HEK293 (cell line): Measurements from ENCODE around the gene ARID1A.

Experiments
- CTCF ChIA-PET: fragments of 350-600 bp; formaldehyde crosslinking; extraction: SDS; loops from one replicate; lab custom pipeline; 2021; ENCODE audit warnings: antibody characterized with exemption; lab: Yijun Ruan, JAX
- POLR2A ChIA-PET: fragments of 300-600 bp; formaldehyde crosslinking; extraction: SDS; loops from one replicate; lab custom pipeline; 2020; ENCODE audit warnings: antibody characterized with exemption, inconsistent platforms; lab: Yijun Ruan, JAX
- H3K27ac ChIP-seq: fragments of 200-500 bp; sonication (Bioruptor generic); 2 replicates; pipeline ENCODE4 v1.5.1; 2014; ENCODE audit warnings: low read depth, low read length, control low read depth, inconsistent platforms; ENCODE audit errors: extremely low read depth
- H3K36me3 ChIP-seq, 2 experiments: fragments of 200-500 bp in 1 of 2; sonication (Bioruptor generic) in 1 of 2; 1 replicate in 1 of 2; 2 replicates in 1 of 2; pipeline ENCODE4 v1.5.1; 2014 to 2017; ENCODE audit warnings: inconsistent platforms in 2 of 2, low read length in 2 of 2; ENCODE audit not compliant: control insufficient read depth in 2 of 2, insufficient read depth in 1 of 2
- H3K4me1 ChIP-seq: fragments of 200-500 bp; sonication (Bioruptor generic); 2 replicates; pipeline ENCODE4 v1.5.1; 2014; ENCODE audit warnings: mild to moderate bottlenecking, low read length, inconsistent platforms; ENCODE audit not compliant: control insufficient read depth, insufficient read depth
- H3K4me3 ChIP-seq: 2 replicates; pipeline ENCODE4 v1.5.1; 2011; ENCODE audit warnings: low read depth, mild to moderate bottlenecking, control low read depth, low read length, moderate library complexity
- H3K9me3 ChIP-seq: fragments of 200-500 bp; sonication (Bioruptor generic); 2 replicates; pipeline ENCODE4 v1.5.1; 2014; ENCODE audit warnings: low read depth, low read length, inconsistent platforms; ENCODE audit not compliant: control insufficient read depth, insufficient read depth
- BCL11A ChIP-seq: fragments of 450-650 bp; formaldehyde crosslinking; IDR thresholded peaks from 2 replicates; pipeline ENCODE4 v1.5.1; 2016; ENCODE audit warnings: low read depth, missing biosample characterization, missing genetic modification characterization
- EGR2 ChIP-seq: fragments of 450-650 bp; formaldehyde crosslinking; IDR thresholded peaks from 2 replicates; pipeline ENCODE4 v1.5.1; 2016; ENCODE audit warnings: low read depth, missing biosample characterization, missing genetic modification characterization
- GLI4 ChIP-seq: fragments of 450-650 bp; formaldehyde crosslinking; IDR thresholded peaks from 2 replicates; pipeline ENCODE4 v1.5.1; 2016; ENCODE audit warnings: missing biosample characterization, missing genetic modification characterization
- GLIS1 ChIP-seq: fragments of 450-650 bp; formaldehyde crosslinking; IDR thresholded peaks from 2 replicates; pipeline ENCODE4 v1.5.1; 2016; ENCODE audit warnings: missing biosample characterization, missing genetic modification characterization
- HOXC10 ChIP-seq: sonication (generic); formaldehyde crosslinking; IDR thresholded peaks from 2 replicates; pipeline ENCODE4 v1.8.1; 2023; ENCODE audit warnings: mild to moderate bottlenecking, missing genetic modification reagents
- IKZF3 ChIP-seq: fragments of 450-650 bp; IDR thresholded peaks from 2 replicates; pipeline ENCODE4 v1.5.0; 2018; ENCODE audit warnings: missing biosample characterization, mild to moderate bottlenecking, missing genetic modification characterization, moderate library complexity
- INSM2 ChIP-seq: fragments of 450-650 bp; formaldehyde crosslinking; IDR thresholded peaks from 2 replicates; pipeline ENCODE4 v1.5.1; 2016; ENCODE audit warnings: missing biosample characterization, missing genetic modification characterization
- KLF10 ChIP-seq: fragments of 450-650 bp; IDR thresholded peaks from 2 replicates; pipeline ENCODE4 v1.5.1; 2018; ENCODE audit warnings: missing biosample characterization, mild to moderate bottlenecking, missing genetic modification characterization
- KLF16 ChIP-seq: fragments of 450-650 bp; formaldehyde crosslinking; IDR thresholded peaks from 2 replicates; pipeline ENCODE4 v1.5.1; 2017; ENCODE audit warnings: missing biosample characterization, missing genetic modification characterization
- KLF9 ChIP-seq: fragments of 450-650 bp; formaldehyde crosslinking; IDR thresholded peaks from 2 replicates; pipeline ENCODE4 v1.5.1; 2016; ENCODE audit warnings: missing biosample characterization, missing genetic modification characterization, low read depth
- MYNN ChIP-seq: fragments of 450-650 bp; formaldehyde crosslinking; IDR thresholded peaks from 2 replicates; pipeline ENCODE4 v1.5.1; 2016; ENCODE audit warnings: missing biosample characterization, missing genetic modification characterization, borderline replicate concordance
- SP2 ChIP-seq: fragments of 450-650 bp; formaldehyde crosslinking; IDR thresholded peaks from 2 replicates; pipeline ENCODE4 v1.5.1; 2016; ENCODE audit warnings: missing biosample characterization, missing genetic modification characterization
- ZBTB1 ChIP-seq: fragments of 450-650 bp; formaldehyde crosslinking; IDR thresholded peaks from 2 replicates; pipeline ENCODE4 v1.5.1; 2016; ENCODE audit warnings: missing biosample characterization, missing genetic modification characterization
- ZBTB17 ChIP-seq: fragments of 450-650 bp; formaldehyde crosslinking; IDR thresholded peaks from 2 replicates; pipeline ENCODE4 v1.5.1; 2016; ENCODE audit warnings: missing biosample characterization, missing genetic modification characterization
- ZNF132 ChIP-seq: fragments of 450-650 bp; formaldehyde crosslinking; IDR thresholded peaks from 2 replicates; pipeline ENCODE4 v1.5.1; 2017; ENCODE audit warnings: missing biosample characterization, missing genetic modification characterization, borderline replicate concordance
- ZNF19 ChIP-seq: fragments of 450-650 bp; formaldehyde crosslinking; IDR thresholded peaks from 2 replicates; pipeline ENCODE4; 2016; ENCODE audit warnings: missing biosample characterization, missing genetic modification characterization, low read depth
- ZNF202 ChIP-seq: fragments of 450-650 bp; formaldehyde crosslinking; IDR thresholded peaks from 2 replicates; pipeline ENCODE4 v1.5.1; 2016; ENCODE audit warnings: missing biosample characterization, missing genetic modification characterization, borderline replicate concordance
- ZNF311 ChIP-seq: fragments of 450-650 bp; formaldehyde crosslinking; IDR thresholded peaks from 2 replicates; pipeline ENCODE4 v1.5.1; 2017; ENCODE audit warnings: missing biosample characterization, missing genetic modification characterization, borderline replicate concordance
- ZNF416 ChIP-seq: fragments of 450-650 bp; formaldehyde crosslinking; IDR thresholded peaks from 2 replicates; pipeline ENCODE4 v1.5.1; 2016; ENCODE audit warnings: missing biosample characterization, missing genetic modification characterization
- ZNF555 ChIP-seq: fragments of 450-650 bp; formaldehyde crosslinking; conservative IDR thresholded peaks from 2 replicates; pipeline ENCODE4 v1.5.1; 2017; ENCODE audit warnings: missing biosample characterization, mild to moderate bottlenecking, missing genetic modification characterization, inconsistent platforms
- ZNF560 ChIP-seq: fragments of 450-650 bp; formaldehyde crosslinking; IDR thresholded peaks from 2 replicates; pipeline ENCODE4 v1.5.1; 2017; ENCODE audit warnings: missing biosample characterization, missing genetic modification characterization, borderline replicate concordance
- ZNF585B ChIP-seq: fragments of 450-650 bp; formaldehyde crosslinking; IDR thresholded peaks from 2 replicates; pipeline ENCODE4 v1.5.1; 2016; ENCODE audit warnings: missing biosample characterization, missing genetic modification characterization
- ZNF623 ChIP-seq: fragments of 450-650 bp; formaldehyde crosslinking; IDR thresholded peaks from 2 replicates; pipeline ENCODE4 v1.5.1; 2016; ENCODE audit warnings: missing biosample characterization, missing genetic modification characterization
- ZNF624 ChIP-seq: fragments of 450-650 bp; formaldehyde crosslinking; IDR thresholded peaks from 2 replicates; pipeline ENCODE4 v1.5.1; 2017; ENCODE audit warnings: missing biosample characterization, missing genetic modification characterization
- ZNF664 ChIP-seq: fragments of 450-650 bp; formaldehyde crosslinking; IDR thresholded peaks from 2 replicates; pipeline ENCODE4 v1.5.1; 2016; ENCODE audit warnings: missing biosample characterization, missing genetic modification characterization
- ZNF76 ChIP-seq: fragments of 450-650 bp; formaldehyde crosslinking; IDR thresholded peaks from 2 replicates; pipeline ENCODE4; 2016; ENCODE audit warnings: low read depth, missing biosample characterization, missing genetic modification characterization, borderline replicate concordance
- ZNF776 ChIP-seq: fragments of 450-650 bp; formaldehyde crosslinking; IDR thresholded peaks from 2 replicates; pipeline ENCODE4 v1.5.0; 2017; ENCODE audit warnings: missing biosample characterization, missing genetic modification characterization, borderline replicate concordance
- ZNF830 ChIP-seq: fragments of 450-650 bp; IDR thresholded peaks from 2 replicates; pipeline ENCODE4 v1.5.0; 2018; ENCODE audit warnings: missing biosample characterization, missing genetic modification characterization, low read depth, mild to moderate bottlenecking, moderate library complexity
- ZSCAN23 ChIP-seq: fragments of 450-650 bp; formaldehyde crosslinking; IDR thresholded peaks from 2 replicates; pipeline ENCODE4 v1.5.1; 2016; ENCODE audit warnings: missing biosample characterization, missing genetic modification characterization
- TF ChIP-seq, protein P1 (sequence below): fragments of 450-650 bp; formaldehyde crosslinking; IDR thresholded peaks from 2 replicates; pipeline ENCODE4 v1.5.1; 2017; ENCODE audit warnings: missing biosample characterization, missing genetic modification characterization

ARID1A gene

GRCh38 chr1:26711777-26712176, 16.0 kb downstream of the ARID1A start:
- Histone ChIP-seq H3K9me3 (no peaks in the 10 kb centered on the region), H3K36me3 (peaks cover 12 to 42% of the 10 kb centered on the region in 2 experiments; a peak in 2 of 3 replicates), H3K4me3 (no peak overlapping the region), H3K27ac (no peak overlapping the region), H3K4me1 (peaks cover under 1% of the 10 kb centered on the region; the same call in 1 of the 2 replicates)
- TF ChIP-seq IKZF3 (tag by site-specific recombination) (no peak), ZNF311 (no peak), GLI4 (tag by site-specific recombination) (no peak), ZNF624 (tag by site-specific recombination) (no peak), ZNF132 (tag by site-specific recombination) (no peak), ZBTB17 (no peak), ZBTB1 (tag by site-specific recombination) (no peak), ZNF416 (tag by site-specific recombination) (no peak), ZNF19 (no peak), KLF16 (no peak), EGR2 (tag by site-specific recombination) (no peak), ZNF623 (tag by site-specific recombination) (no peak), KLF9 (tag by site-specific recombination) (no peak), ZNF776 (tag by site-specific recombination) (no peak), ZSCAN23 (tag by site-specific recombination) (no peak), ZNF202 (no peak), ZNF555 (tag by site-specific recombination) (no peak), ZNF830 (no peak)
- TF ChIP-seq, protein P1, sequence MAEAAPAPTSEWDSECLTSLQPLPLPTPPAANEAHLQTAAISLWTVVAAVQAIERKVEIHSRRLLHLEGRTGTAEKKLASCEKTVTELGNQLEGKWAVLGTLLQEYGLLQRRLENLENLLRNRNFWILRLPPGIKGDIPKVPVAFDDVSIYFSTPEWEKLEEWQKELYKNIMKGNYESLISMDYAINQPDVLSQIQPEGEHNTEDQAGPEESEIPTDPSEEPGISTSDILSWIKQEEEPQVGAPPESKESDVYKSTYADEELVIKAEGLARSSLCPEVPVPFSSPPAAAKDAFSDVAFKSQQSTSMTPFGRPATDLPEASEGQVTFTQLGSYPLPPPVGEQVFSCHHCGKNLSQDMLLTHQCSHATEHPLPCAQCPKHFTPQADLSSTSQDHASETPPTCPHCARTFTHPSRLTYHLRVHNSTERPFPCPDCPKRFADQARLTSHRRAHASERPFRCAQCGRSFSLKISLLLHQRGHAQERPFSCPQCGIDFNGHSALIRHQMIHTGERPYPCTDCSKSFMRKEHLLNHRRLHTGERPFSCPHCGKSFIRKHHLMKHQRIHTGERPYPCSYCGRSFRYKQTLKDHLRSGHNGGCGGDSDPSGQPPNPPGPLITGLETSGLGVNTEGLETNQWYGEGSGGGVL = no peak
- POLR2A ChIA-PET = no interaction called here
- CTCF ChIA-PET = no interaction called here

GRCh38 chr1:26717017-26717491, 21.2 kb downstream of the ARID1A start:
- Histone ChIP-seq H3K36me3 (peaks cover 0 to 18% of the 10 kb centered on the region in 2 experiments; a peak in 2 of 3 replicates), H3K4me3 (no peak overlapping the region), H3K4me1 (no peaks in the 10 kb centered on the region), H3K9me3 (no peaks in the 10 kb centered on the region), H3K27ac (no peak overlapping the region)
- TF ChIP-seq KLF10 (tag by site-specific recombination) (no peak), ZNF585B (tag by site-specific recombination) (no peak), ZNF560 (tag by site-specific recombination) (no peak), SP2 (tag by site-specific recombination) (no peak), MYNN (tag by site-specific recombination) (no peak), GLIS1 (no peak), ZNF76 (tag by site-specific recombination) (no peak), ZNF664 (tag by site-specific recombination) (no peak), HOXC10 (CRISPR knock-in tag) (no peak), ZBTB17 (no peak), INSM2 (tag by site-specific recombination) (no peak), BCL11A (tag by site-specific recombination) (no peak)
- POLR2A ChIA-PET = no interaction called here
- CTCF ChIA-PET = interaction anchor here (1.0 to 1.8 kb wide), 3 partner anchors 19 to 115 kb away, joined by 4 to 5 read pairs (median 4); no protein-coding TSS in a partner anchor
